ENCODE results near the gene FOLR1.

The FOLR1 gene

GRCh38 chr11:72237112-72237931 is 45.4 kb downstream of the FOLR1 start:
- TF ChIP-seq GATA3 (IDR thresholded peaks at IDR 0.05; ENCODE audit: low read depth, low read length) = no peak
- TF ChIP-seq GATA2 (IDR thresholded peaks at IDR 0.05; ENCODE audit: low read depth, low read length) = no peak

- TF ChIP-seq GATA3 (IDR thresholded peaks at IDR 0.05; ENCODE audit: low read depth, low read length) = no peak
- no peak for TF ChIP-seq GATA2 (IDR thresholded peaks at IDR 0.05; ENCODE audit: low read depth, low read length)
Measured at GRCh38 chr11:72238040-72238450, 46.1 kb downstream of the FOLR1 start.

GRCh38 chr11:72238492-72239312 is 46.8 kb downstream of the FOLR1 start:
- no peak for TF ChIP-seq GATA3 (IDR thresholded peaks at IDR 0.05; ENCODE audit: low read depth, low read length)

- TF ChIP-seq GATA2 (IDR thresholded peaks at IDR 0.05; ENCODE audit: low read depth, low read length) = no peak
- no peak for TF ChIP-seq GATA3 (IDR thresholded peaks at IDR 0.05; ENCODE audit: low read depth, low read length)
Measured at GRCh38 chr11:72239313-72239848, 47.4 kb downstream of the FOLR1 start.

GRCh38 chr11:72239849-72240460 is 48.0 kb downstream of the FOLR1 start:
- TF ChIP-seq GATA3 (IDR thresholded peaks at IDR 0.05; ENCODE audit: low read depth, low read length) (no peak), GATA2 (IDR thresholded peaks at IDR 0.05; ENCODE audit: low read depth, low read length) (no peak)

GRCh38 chr11:72240461-72241290 is 48.7 kb downstream of the FOLR1 start:
- TF ChIP-seq GATA2 (IDR thresholded peaks at IDR 0.05; ENCODE audit: low read depth, low read length) = no peak
- no peak for TF ChIP-seq GATA3 (IDR thresholded peaks at IDR 0.05; ENCODE audit: low read depth, low read length)

- TF ChIP-seq GATA3 (IDR thresholded peaks at IDR 0.05; ENCODE audit: low read depth, low read length) (no peak), GATA2 (IDR thresholded peaks at IDR 0.05; ENCODE audit: low read depth, low read length) (no peak)
Measured at GRCh38 chr11:72241291-72241781, 49.4 kb downstream of the FOLR1 start.

GRCh38 chr11:72242141-72242540 is 50.2 kb downstream of the FOLR1 start:
- TF ChIP-seq GATA3 (IDR thresholded peaks at IDR 0.05; ENCODE audit: low read depth, low read length) (no peak), GATA2 (IDR thresholded peaks at IDR 0.05; ENCODE audit: low read depth, low read length) (peak; percentile 90)

- peak; percentile 55 for TF ChIP-seq GATA2 (IDR thresholded peaks at IDR 0.05; ENCODE audit: low read depth, low read length)
- TF ChIP-seq GATA3 (IDR thresholded peaks at IDR 0.05; ENCODE audit: low read depth, low read length) = no peak
Measured at GRCh38 chr11:72243173-72244059, 51.5 kb downstream of the FOLR1 start.

GRCh38 chr11:72244060-72244360 is 52.1 kb downstream of the FOLR1 start, which contains the start of gene PHOX2A:
TSS of gene PHOX2A (minus strand) at chr11:72244176. CDS start at chr11:72244004, 172 bp downstream.
- TF ChIP-seq GATA3 (IDR thresholded peaks at IDR 0.05; ENCODE audit: low read depth, low read length) (no peak), GATA2 (IDR thresholded peaks at IDR 0.05; ENCODE audit: low read depth, low read length) (no peak)

- TF ChIP-seq GATA3 (IDR thresholded peaks at IDR 0.05; ENCODE audit: low read depth, low read length) (no peak), GATA2 (IDR thresholded peaks at IDR 0.05; ENCODE audit: low read depth, low read length) (0 out of 2 replicates have a peak, but pooled peaks have one; percentile 38)
Measured at GRCh38 chr11:72244361-72245262, 52.7 kb downstream of the FOLR1 start.
